ENCODE results near the gene TPSB2.
"Not testable (repeated sequence)": the region's sequence is repeated elsewhere in the genome, so short reads cannot be mapped to it uniquely, and the experiment has no call there.

- not testable (repeated sequence) for TF ChIP-seq CTCF (IDR thresholded peaks at IDR 0.05); USF1 (CRISPR knock-in tag; IDR thresholded peaks at IDR 0.05); TEAD4 (CRISPR knock-in tag; IDR thresholded peaks at IDR 0.05)
These were observed 1.8 kb downstream of the TPSB2 start for GRCh38 chr16:1228227-1228626.
